Ovary (tissue), 9 donors: ENCODE measurements around the gene SIK2. TPM values are rescaled to one million over a fixed set of nuclear protein-coding genes. Genes with fewer than 3 reads are reported as not detected.

Experiments used
- DNase-seq, 5 donors: peaks; one replicate each; pipeline ENCODE4 v3.0.0-alpha.2; 2019 to 2020
- H3K27ac ChIP-seq, 2 donors: fragments of 200-600 bp; one replicate each; pipeline versions ENCODE4 v1.5.1 to v1.8.0; 2019 to 2022
- H3K27me3 ChIP-seq: fragments of 200-600 bp; one replicate; pipeline ENCODE4 v1.8.0; 2022
- H3K36me3 ChIP-seq: fragments of 200-600 bp; sonication (generic); one replicate; pipeline ENCODE4 v1.5.1; 2019
- H3K4me1 ChIP-seq: one replicate; pipeline ENCODE4 v1.8.1; 2013; ENCODE audit warnings: mild to moderate bottlenecking, moderate library complexity; ENCODE audit not compliant: insufficient read depth
- H3K4me3 ChIP-seq: fragments of 200-600 bp; sonication (generic); one replicate; pipeline ENCODE4 v1.5.1; 2017
- H3K9me3 ChIP-seq, 2 donors: fragments of 200-600 bp in 1 of 2; sonication (generic) in 1 of 2; one replicate each; pipeline versions ENCODE4 v1.5.1 to v1.8.1; 2013 to 2019; ENCODE audit warnings: mild to moderate bottlenecking in 1 of 2, moderate library complexity in 1 of 2
- EP300 ChIP-seq: sonication (generic); formaldehyde crosslinking; IDR thresholded peaks from one replicate; pipeline ENCODE4 v1.6.1; 2017; ENCODE audit warnings: antibody characterized with exemption
- POLR2A ChIP-seq: fragments of 450-650 bp; IDR thresholded peaks from one replicate; pipeline ENCODE4 v1.6.1; 2017; ENCODE audit warnings: antibody characterized with exemption, mild to moderate bottlenecking, moderate library complexity
- WGBS, 3 donors: extraction: QIAGEN DNeasy Blood & Tissue Kit in 1 of 3; methylation state at CpG; one replicate each; pipeline versions ENCODE4 v1.1.5 to v1.1.7; 2013 to 2017; 5-methylcytosine and 5-hydroxymethylcytosine counted together
- intact Hi-C, 4 donors: fragments of 100-400 bp; cut with DNase I; formaldehyde crosslinking; loops; one replicate each; pipeline versions ENCODE4 v1.11.0 to v1.15.1; 2022 to 2023
- polyA plus RNA-seq, 2 donors: library from polyadenylated mRNA; stranded (reverse); fragments of 200-250 nt in 1 of 2; fragments of 350-450 nt in 1 of 2; fragmentation: Illumina TruSeq in 1 of 2; extraction: RNeasy Lipid Tissue Mini Kit (QIAGEN cat#74804) in 1 of 2; gene quantifications; one replicate each; pipeline ENCODE4 v1.2.3, GENCODE V29; 2013 to 2014
- total RNA-seq, 7 donors: library from RNA; depleted of rRNA in 2 of 7; stranded (reverse); fragments of >200 nt in 2 of 7; fragmentation: NEBNext Ultra II Directional in 3 of 7; extraction: Animal tissue kit (Norgen Biotek cat#: 25700) in 3 of 7; gene quantifications; one replicate each; pipeline versions ENCODE4 v1.1.0 to v1.2.4, GENCODE V29; 2016 to 2023
- TF ChIP-seq, protein P1 (sequence below), 3 donors: fragments of 450-650 bp in 2 of 3; fragments of 200-600 bp in 1 of 3; IDR thresholded peaks; one replicate each; pipeline versions ENCODE4 v1.5.1 to v1.8.0; 2016 to 2022; ENCODE audit warnings: antibody characterized with exemption in 3 of 3, mild to moderate bottlenecking in 1 of 3
- donor health status: DM: no; HTN: no; CAD: no; lungs with moderate emphysema.
- donor health status: DM: no; HTN: no; CAD: no.
- donor health status: Bipolar disorder and iron deficiency.
- donor health status: DM: yes; HTN: yes; CAD: no.
- donor health status: DM: no; HTN: no; CAD: no.
- donor health status: DM: yes; HTN: yes; CAD: no.

SIK2 gene
- total and polyA plus RNA-seq, 9 donors = 13.7 to 50.5 (median 26.8) TPM

DNA sequence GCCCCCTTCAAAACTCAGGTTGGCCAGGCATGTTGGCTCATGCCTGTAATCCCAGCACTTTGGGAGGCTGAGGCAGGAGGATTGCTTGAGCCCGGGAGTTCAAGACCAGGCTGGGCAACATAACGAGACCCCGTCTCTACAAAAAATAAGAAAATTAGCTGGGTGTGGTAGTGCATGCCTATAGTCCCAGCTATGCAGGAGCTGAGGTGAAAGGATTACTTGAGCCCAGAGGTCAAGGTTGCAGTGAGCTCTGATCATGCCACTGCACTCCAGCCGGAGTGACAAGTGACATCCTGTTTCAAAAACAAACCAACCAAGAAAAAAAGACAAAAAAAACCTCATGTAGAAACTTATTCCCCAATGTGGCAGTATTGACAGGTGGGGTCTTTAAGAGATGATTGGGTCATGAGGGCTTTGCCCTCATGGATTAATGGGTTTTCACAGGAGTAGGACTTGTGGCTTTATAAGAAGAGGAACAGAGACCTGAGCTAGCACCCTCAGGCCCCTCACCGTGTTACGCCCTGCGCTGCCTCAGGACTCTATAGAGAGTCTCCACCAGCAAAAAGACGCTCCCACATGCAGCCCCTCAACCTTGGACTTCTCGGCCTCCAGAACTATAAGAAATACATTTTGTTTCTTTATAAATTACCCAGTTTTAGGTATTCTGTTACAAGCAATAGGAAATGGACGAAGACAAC is 39.4 kb upstream of the SIK2 start:
- intact Hi-C loops = loop anchor here in 1 of 4 donors (5.0 kb wide), 1 partner anchor 279 kb away; no protein-coding TSS in a partner anchor
- H3K4me1 ChIP-seq = no peaks in the 10 kb centered on the region
- no peaks in the 10 kb centered on the region for H3K27me3 ChIP-seq
- TF ChIP-seq EP300 (no peak), POLR2A (no peak)
- TF ChIP-seq, protein P1, sequence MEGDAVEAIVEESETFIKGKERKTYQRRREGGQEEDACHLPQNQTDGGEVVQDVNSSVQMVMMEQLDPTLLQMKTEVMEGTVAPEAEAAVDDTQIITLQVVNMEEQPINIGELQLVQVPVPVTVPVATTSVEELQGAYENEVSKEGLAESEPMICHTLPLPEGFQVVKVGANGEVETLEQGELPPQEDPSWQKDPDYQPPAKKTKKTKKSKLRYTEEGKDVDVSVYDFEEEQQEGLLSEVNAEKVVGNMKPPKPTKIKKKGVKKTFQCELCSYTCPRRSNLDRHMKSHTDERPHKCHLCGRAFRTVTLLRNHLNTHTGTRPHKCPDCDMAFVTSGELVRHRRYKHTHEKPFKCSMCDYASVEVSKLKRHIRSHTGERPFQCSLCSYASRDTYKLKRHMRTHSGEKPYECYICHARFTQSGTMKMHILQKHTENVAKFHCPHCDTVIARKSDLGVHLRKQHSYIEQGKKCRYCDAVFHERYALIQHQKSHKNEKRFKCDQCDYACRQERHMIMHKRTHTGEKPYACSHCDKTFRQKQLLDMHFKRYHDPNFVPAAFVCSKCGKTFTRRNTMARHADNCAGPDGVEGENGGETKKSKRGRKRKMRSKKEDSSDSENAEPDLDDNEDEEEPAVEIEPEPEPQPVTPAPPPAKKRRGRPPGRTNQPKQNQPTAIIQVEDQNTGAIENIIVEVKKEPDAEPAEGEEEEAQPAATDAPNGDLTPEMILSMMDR (IDR thresholded peaks at IDR 0.05) = no peak
- H3K4me3 ChIP-seq = no peak overlapping the region
- H3K9me3 ChIP-seq = no peaks in the 10 kb centered on the region
- H3K27ac ChIP-seq = no peak overlapping the region
- DNase-seq = no peak
- 92 to 93% (median 93%) methylated on average over 10 of the region's 10 CpGs for WGBS, 3 donors
- no peaks in the 10 kb centered on the region for H3K36me3 ChIP-seq

DNA sequence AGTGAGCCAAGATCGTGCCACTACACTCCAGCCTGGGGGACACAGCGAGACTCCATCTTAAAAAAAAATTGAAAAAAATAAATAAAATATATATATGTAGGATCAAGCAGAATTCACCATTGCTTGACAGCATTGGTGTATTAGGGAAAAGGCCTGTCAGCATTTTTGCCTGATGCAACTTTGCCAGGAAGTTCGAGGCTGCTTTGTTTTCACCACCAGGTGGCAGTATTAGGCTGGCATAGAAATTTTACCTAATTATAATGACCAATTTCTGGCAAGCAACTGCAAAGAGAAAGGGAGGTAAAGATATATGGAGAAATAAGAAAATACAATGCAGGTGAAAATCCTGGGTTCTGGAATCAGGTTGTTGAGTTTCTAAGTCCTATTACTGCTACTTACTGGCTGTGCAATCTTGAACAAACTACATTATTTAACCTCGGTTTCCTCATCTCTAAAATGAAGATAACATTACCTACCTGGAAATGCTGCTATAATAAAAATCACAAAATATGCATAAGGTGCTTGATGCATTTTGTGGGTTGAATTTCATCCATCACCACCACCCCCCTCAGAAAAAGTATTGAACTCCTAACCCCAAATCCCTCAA is 37.0 kb upstream of the SIK2 start:
- H3K4me1 ChIP-seq = peaks cover 4% of the 10 kb centered on the region
- WGBS, 3 donors = 62 to 65% (median 63%) methylated on average over 4 of the region's 4 CpGs
- H3K36me3 ChIP-seq = no peaks in the 10 kb centered on the region
- H3K27me3 ChIP-seq = no peaks in the 10 kb centered on the region
- no peak overlapping the region for H3K27ac ChIP-seq
- DNase-seq = peak; percentile 60 to 84 (median 72)
- intact Hi-C loops = loop anchor here in 1 of 4 donors (5.0 kb wide), 1 partner anchor 277 kb away; no protein-coding TSS in a partner anchor
- H3K9me3 ChIP-seq = no peaks in the 10 kb centered on the region
- no peak for TF ChIP-seq POLR2A
- TF ChIP-seq EP300 = no peak
- TF ChIP-seq, protein P1 (IDR thresholded peaks at IDR 0.05) = peak; percentile 75 to 83 (median 77)
- no peak overlapping the region for H3K4me3 ChIP-seq

- H3K27me3 ChIP-seq = no peaks in the 10 kb centered on the region
- intact Hi-C loops = loop anchor here in 1 of 4 donors (5.0 kb wide), 1 partner anchor 276 kb away; no protein-coding TSS in a partner anchor
These were observed 35.9 kb upstream of the SIK2 start for GRCh38 chr11:111566324-111566723.

GRCh38 chr11:111569476-111569875 is 32.8 kb upstream of the SIK2 start:
- H3K27me3 ChIP-seq = no peaks in the 10 kb centered on the region
- WGBS, 3 donors = 5 to 10% (median 5%) methylated on average over 4 of the region's 4 CpGs
- peaks cover 20% of the 10 kb centered on the region for H3K4me1 ChIP-seq
- H3K4me3 ChIP-seq = no peak overlapping the region
- intact Hi-C loops = loop anchor here in 1 of 4 donors (5.0 kb wide), 1 partner anchor 273 kb away; no protein-coding TSS in a partner anchor
- no peak for DNase-seq
- no peak overlapping the region for H3K27ac ChIP-seq
- no peaks in the 10 kb centered on the region for H3K36me3 ChIP-seq
- TF ChIP-seq POLR2A (no peak), EP300 (no peak)
- TF ChIP-seq, protein P1 (IDR thresholded peaks at IDR 0.05) = no peak
- H3K9me3 ChIP-seq = no peaks in the 10 kb centered on the region

More at GRCh38 chr11:111566324-111566723, 35.9 kb upstream of the SIK2 start:
- Histone ChIP-seq H3K4me1 (peaks cover 9% of the 10 kb centered on the region), H3K9me3 (no peaks in the 10 kb centered on the region), H3K4me3 (no peak overlapping the region), H3K36me3 (no peaks in the 10 kb centered on the region), H3K27ac (no peak overlapping the region)
- TF ChIP-seq, protein P1 (IDR thresholded peaks at IDR 0.05) = no peak
- no peak for TF ChIP-seq EP300
- 69 to 76% (median 72%) methylated on average over 7 of the region's 7 CpGs for WGBS, 3 donors
- DNase-seq = no peak
